Measurements from ENCODE around the gene CORO6. TPM values are rescaled to one million over a fixed set of nuclear protein-coding genes. Genes with fewer than 3 reads are reported as not detected.

The CORO6 gene
- total RNA-seq, 1 donor, result 20.3 TPM

- Histone ChIP-seq H3K4me3 (ENCODE audit: insufficient read depth, low read length) (no peak overlapping the region), H3K4me1 (ENCODE audit: insufficient read depth, low read length) (peaks cover 12% of the 10 kb centered on the region), H3K4me2 (ENCODE audit: insufficient read depth, low read length) (no peak overlapping the region), H3K9me3 (ENCODE audit: low read depth, low read length) (no peaks in the 10 kb centered on the region), H3K79me2 (ENCODE audit: insufficient read depth, low read length) (no peaks in the 10 kb centered on the region), H3K27ac (ENCODE audit: low read depth, low read length) (no peak overlapping the region), H4K20me1 (ENCODE audit: insufficient read depth, low read length) (no peaks in the 10 kb centered on the region), H3K36me3 (ENCODE audit: insufficient read depth, low read length) (no peaks in the 10 kb centered on the region), H2AFZ (ENCODE audit: low read length) (no peak overlapping the region), H3K27me3 (ENCODE audit: insufficient read depth, low read length) (no peaks in the 10 kb centered on the region)
- no peak for TF ChIP-seq CTCF (IDR thresholded peaks at IDR 0.05; ENCODE audit: extremely low read depth, low read depth, low read length)
- DNase-seq (ENCODE audit: insufficient read length, low spot score, missing footprints), result no peak
Observed at GRCh38 chr17:29650396-29650795, 27.7 kb upstream of the CORO6 start.

GRCh38 chr17:29649359-29649758 lies 26.6 kb upstream of the CORO6 start:
- Histone ChIP-seq H3K27ac (ENCODE audit: low read depth, low read length) (no peak overlapping the region), H4K20me1 (ENCODE audit: insufficient read depth, low read length) (no peaks in the 10 kb centered on the region), H3K79me2 (ENCODE audit: insufficient read depth, low read length) (no peaks in the 10 kb centered on the region), H3K27me3 (ENCODE audit: insufficient read depth, low read length) (no peaks in the 10 kb centered on the region), H3K4me1 (ENCODE audit: insufficient read depth, low read length) (peaks cover 19% of the 10 kb centered on the region), H3K36me3 (ENCODE audit: insufficient read depth, low read length) (no peaks in the 10 kb centered on the region), H3K9me3 (ENCODE audit: low read depth, low read length) (no peaks in the 10 kb centered on the region), H3K4me2 (ENCODE audit: insufficient read depth, low read length) (no peak overlapping the region), H2AFZ (ENCODE audit: low read length) (no peak overlapping the region), H3K4me3 (ENCODE audit: insufficient read depth, low read length) (no peak overlapping the region)
- TF ChIP-seq CTCF (IDR thresholded peaks at IDR 0.05; ENCODE audit: extremely low read depth, low read depth, low read length), result no peak
- DNase-seq (ENCODE audit: insufficient read length, low spot score, missing footprints), result no peak

- no peaks in the 10 kb centered on the region for H3K27me3 ChIP-seq (ENCODE audit: insufficient read depth, low read length)
- no peak for DNase-seq (ENCODE audit: insufficient read length, low spot score, missing footprints)
- H3K27ac ChIP-seq (ENCODE audit: low read depth, low read length), result no peak overlapping the region
- H3K4me3 ChIP-seq (ENCODE audit: insufficient read depth, low read length), result no peak overlapping the region
- no peak for TF ChIP-seq CTCF (IDR thresholded peaks at IDR 0.05; ENCODE audit: extremely low read depth, low read depth, low read length)
- no peaks in the 10 kb centered on the region for H3K79me2 ChIP-seq (ENCODE audit: insufficient read depth, low read length)
- no peaks in the 10 kb centered on the region for H3K9me3 ChIP-seq (ENCODE audit: low read depth, low read length)
- H3K4me1 ChIP-seq (ENCODE audit: insufficient read depth, low read length), result peaks cover 19% of the 10 kb centered on the region
- no peak overlapping the region for H3K4me2 ChIP-seq (ENCODE audit: insufficient read depth, low read length)
- H4K20me1 ChIP-seq (ENCODE audit: insufficient read depth, low read length), result no peaks in the 10 kb centered on the region
- no peaks in the 10 kb centered on the region for H3K36me3 ChIP-seq (ENCODE audit: insufficient read depth, low read length)
- H2AFZ ChIP-seq (ENCODE audit: low read length), result no peak overlapping the region
Observed at GRCh38 chr17:29648005-29648404, 25.3 kb upstream of the CORO6 start.

GRCh38 chr17:29645515-29646051 lies 22.9 kb upstream of the CORO6 start:
- H3K4me1 ChIP-seq (ENCODE audit: insufficient read depth, low read length), result peaks cover 18% of the 10 kb centered on the region
- H3K4me2 ChIP-seq (ENCODE audit: insufficient read depth, low read length), result peak overlapping the region; percentile 84
- TF ChIP-seq CTCF (IDR thresholded peaks at IDR 0.05; ENCODE audit: extremely low read depth, low read depth, low read length), result no peak
- no peaks in the 10 kb centered on the region for H3K9me3 ChIP-seq (ENCODE audit: low read depth, low read length)
- H2AFZ ChIP-seq (ENCODE audit: low read length), result peak overlapping the region; percentile 73
- H3K27me3 ChIP-seq (ENCODE audit: insufficient read depth, low read length), result no peaks in the 10 kb centered on the region
- peak overlapping the region; percentile 45 for H3K4me3 ChIP-seq (ENCODE audit: insufficient read depth, low read length)
- no peaks in the 10 kb centered on the region for H3K36me3 ChIP-seq (ENCODE audit: insufficient read depth, low read length)
- peak overlapping the region; percentile 92 for H3K27ac ChIP-seq (ENCODE audit: low read depth, low read length)
- no peaks in the 10 kb centered on the region for H3K79me2 ChIP-seq (ENCODE audit: insufficient read depth, low read length)
- no peaks in the 10 kb centered on the region for H4K20me1 ChIP-seq (ENCODE audit: insufficient read depth, low read length)
- peak; percentile 53 for DNase-seq (ENCODE audit: insufficient read length, low spot score, missing footprints)

All from osteoblast (primary cell).